ENCODE measurements around the gene UCN.

Gene UCN

DNA sequence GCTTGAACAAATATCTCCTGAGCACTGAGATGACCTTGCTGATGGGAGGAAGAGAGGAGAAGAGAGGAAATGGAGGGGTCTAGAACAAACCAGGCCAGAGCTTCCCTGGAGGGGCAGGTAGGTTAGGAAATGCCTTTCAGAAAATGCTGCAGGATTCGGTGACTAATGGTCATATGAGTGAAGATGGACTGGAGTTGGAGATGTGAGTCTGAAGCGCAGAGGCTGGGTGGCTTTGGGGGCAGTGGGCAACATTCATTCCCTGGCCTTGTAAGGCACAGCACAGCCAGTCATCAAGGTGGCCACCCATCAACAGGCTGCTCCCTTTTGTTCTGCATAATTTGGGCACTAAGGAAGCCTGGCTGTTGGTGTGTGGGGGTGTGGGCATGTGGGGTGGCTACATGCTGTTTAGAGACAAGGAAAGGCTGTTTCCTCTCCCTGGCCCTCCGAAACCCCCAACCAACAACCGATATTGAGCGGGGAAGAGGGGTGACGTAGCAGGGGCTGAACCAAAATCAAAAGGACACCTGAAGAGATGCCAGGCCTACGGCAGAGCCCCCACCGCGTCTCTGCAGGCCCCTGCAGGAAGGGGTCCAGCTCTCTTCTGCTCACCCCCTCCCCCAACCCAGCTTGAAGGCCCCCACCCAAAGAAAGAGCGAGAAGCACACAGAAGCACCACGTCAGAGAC, 46.9 kb downstream of the UCN start:
- no peak for DNase-seq (ENCODE audit: low read depth)

- no peak for DNase-seq (ENCODE audit: low read depth)
These were observed 50.2 kb downstream of the UCN start for GRCh38 chr2:27258051-27258450.

All from stimulated activated CD8-positive, alpha-beta memory T cell treated with anti-CD3 and anti-CD28 coated beads, Interleukin-12 subunit alpha, Interleukin-12 subunit beta, amount 100 ng/mL, for 4 hours (primary cell).